GM12878 (cell line): ENCODE measurements around the gene TANK. TPM values are rescaled to one million over a fixed set of nuclear protein-coding genes. Genes with fewer than 3 reads are reported as not detected.

ENCODE experiments used
- ATF3 ChIP-seq: IDR thresholded peaks from 2 replicates; pipeline ENCODE4 v1.6.1; 2011; ENCODE audit warnings: low read depth, mild to moderate bottlenecking, low read length, moderate library complexity, borderline replicate concordance; ENCODE audit errors: extremely low read depth
- BACH1 ChIP-seq: fragments of 450-650 bp; IDR thresholded peaks from 2 replicates; pipeline ENCODE4 v1.6.1; 2017; ENCODE audit warnings: mild to moderate bottlenecking, borderline replicate concordance
- BRCA1 ChIP-seq: IDR thresholded peaks from 2 replicates; pipeline ENCODE4 v1.6.1; 2011; ENCODE audit warnings: low read depth, low read length, improper control_type of control experiment
- CBFB ChIP-seq: IDR thresholded peaks from 2 replicates; pipeline ENCODE4 v1.6.1; 2016; ENCODE audit warnings: antibody characterized with exemption, low read depth
- CHD4 ChIP-seq: fragments of 200-600 bp; sonication (generic); IDR thresholded peaks from 2 replicates; pipeline ENCODE4 v1.6.1; 2016; ENCODE audit warnings: mild to moderate bottlenecking
- DPF2 ChIP-seq: fragments of 450-650 bp; IDR thresholded peaks from 2 replicates; pipeline ENCODE4 v1.6.1; 2017; ENCODE audit warnings: mild to moderate bottlenecking
- MEF2B ChIP-seq: fragments of 450-650 bp; IDR thresholded peaks from 2 replicates; pipeline ENCODE4 v1.6.1; 2018; ENCODE audit warnings: mild to moderate bottlenecking, moderate library complexity; ENCODE audit not compliant: partially characterized antibody, poor library complexity, severe bottlenecking
- MXI1 ChIP-seq: fragments of 150-350 bp; IDR thresholded peaks from 2 replicates; pipeline ENCODE4 v1.6.1; 2011; ENCODE audit warnings: low read depth, mild to moderate bottlenecking, inconsistent platforms, low read length, improper control_type of control experiment
- NFXL1 ChIP-seq: fragments of 450-650 bp; IDR thresholded peaks from 2 replicates; pipeline ENCODE4 v1.6.1; 2017; ENCODE audit warnings: antibody characterized with exemption, mild to moderate bottlenecking, borderline replicate concordance
- NFYB ChIP-seq: IDR thresholded peaks from 2 replicates; pipeline ENCODE4 v1.6.1; 2011; ENCODE audit warnings: low read depth, mild to moderate bottlenecking, low read length, improper control_type of control experiment, moderate library complexity; ENCODE audit not compliant: insufficient read depth
- NR2C1 ChIP-seq: fragments of 450-650 bp; IDR thresholded peaks from 2 replicates; pipeline ENCODE4 v1.6.1; 2017; ENCODE audit warnings: antibody characterized with exemption, mild to moderate bottlenecking, moderate library complexity
- PML ChIP-seq: IDR thresholded peaks from 2 replicates; pipeline ENCODE4 v1.6.1; 2012; ENCODE audit warnings: low read length, inconsistent platforms
- RAD21 ChIP-seq: IDR thresholded peaks from 2 replicates; pipeline ENCODE4 v1.6.1; 2011; ENCODE audit warnings: mild to moderate bottlenecking, low read depth, low read length, moderate library complexity; ENCODE audit not compliant: insufficient read depth
- SMAD5 ChIP-seq: IDR thresholded peaks from 2 replicates; pipeline ENCODE4 v1.6.1; 2016; ENCODE audit warnings: antibody characterized with exemption, low read depth
- SPI1 ChIP-seq: IDR thresholded peaks from 2 replicates; pipeline ENCODE4 v1.6.1; 2011; ENCODE audit warnings: low read depth, mild to moderate bottlenecking, low read length, moderate library complexity, borderline replicate concordance; ENCODE audit not compliant: insufficient read depth
- SRF ChIP-seq, 2 experiments: IDR thresholded peaks; 2 replicates each; pipeline ENCODE4 v1.6.1; 2011; ENCODE audit warnings: low read depth in 2 of 2, low read length in 2 of 2, mild to moderate bottlenecking in 1 of 2, moderate library complexity in 1 of 2
- STAT1 ChIP-seq: fragments of 450-650 bp; conservative IDR thresholded peaks from 2 replicates; pipeline ENCODE4 v1.6.1; 2014; ENCODE audit warnings: antibody characterized with exemption, mild to moderate bottlenecking
- SUZ12 ChIP-seq: fragments of 200-600 bp; sonication (generic); IDR thresholded peaks from one replicate; pipeline ENCODE4 v1.6.1; 2018; ENCODE audit warnings: antibody characterized with exemption, mild to moderate bottlenecking; ENCODE audit not compliant: unreplicated experiment
- TAF1 ChIP-seq: IDR thresholded peaks from 2 replicates; pipeline ENCODE4 v1.6.1; 2011; ENCODE audit warnings: mild to moderate bottlenecking, low read depth, low read length, borderline replicate concordance
- TCF12 ChIP-seq: IDR thresholded peaks from 2 replicates; pipeline ENCODE4 v1.6.1; 2011; ENCODE audit warnings: low read depth, mild to moderate bottlenecking, low read length
- USF2 ChIP-seq: IDR thresholded peaks from 2 replicates; pipeline ENCODE4 v1.6.1; 2011; ENCODE audit warnings: low read depth, low read length, improper control_type of control experiment, borderline replicate concordance
- YBX1 ChIP-seq: fragments of 450-650 bp; IDR thresholded peaks from 2 replicates; pipeline ENCODE4 v1.6.1; 2016; ENCODE audit warnings: antibody characterized with exemption
- ZBTB33 ChIP-seq: fragments of 450-650 bp; IDR thresholded peaks from 2 replicates; pipeline ENCODE4 v1.6.1; 2017; ENCODE audit warnings: mild to moderate bottlenecking
- ZBTB4 ChIP-seq: fragments of 450-650 bp; formaldehyde crosslinking; IDR thresholded peaks from 2 replicates; pipeline ENCODE4 v1.4.0; 2022; ENCODE audit warnings: mild to moderate bottlenecking, moderate library complexity
- polyA plus RNA-seq, 11 experiments: library from polyadenylated mRNA; depleted of rRNA in 4 of 11; unstranded in 6 of 11; stranded (reverse) in 5 of 11; fragments of >200 nt; fragmentation: Nextera tagmentation in 4 of 11; fragmentation: Illumina TruSeq in 1 of 11; extraction: Ambion mirVana in 4 of 11; extraction: Trizol in 1 of 11; gene quantifications; 1 replicate in 1 of 11; 2 replicates in 10 of 11; pipeline versions ENCODE4 v1.2.1 to v1.2.3, GENCODE V29; 2011 to 2016; ENCODE audit warnings: inconsistent platforms in 2 of 11, missing spikeins in 2 of 11, low read depth in 1 of 11
- total RNA-seq, 4 experiments: library from RNA; depleted of rRNA in 3 of 4; stranded (reverse); fragments of >200 nt in 3 of 4; fragmentation: Illumina TruSeq in 1 of 4; extraction: Trizol in 1 of 4; gene quantifications; 2 replicates each; pipeline versions ENCODE4 v1.2.1 to v1.2.3, GENCODE V29; 2013 to 2021

The TANK gene
- total and polyA plus RNA-seq, 10 of the 15 experiments (the other 5 are each of a cell fraction or from before 2014, with no cell fraction given): 48.6 to 127 (median 103) TPM

GRCh38 chr2:161166538-161167409 is 6.5 kb downstream of the TANK start (continued):
- TF ChIP-seq MXI1: no peak
- TF ChIP-seq BACH1: peak; percentile 93; the same call in 1 of the 2 replicates
- TF ChIP-seq CBFB: peak; percentile 91
- no peak for TF ChIP-seq SMAD5
- no peak for TF ChIP-seq USF2
- TF ChIP-seq SPI1: no peak
- no peak for TF ChIP-seq SUZ12
- no peak for TF ChIP-seq ATF3
- TF ChIP-seq NFXL1: no peak
- TF ChIP-seq SRF (IDR thresholded peaks at IDR 0.05; ENCODE audit: low read depth in 2 of 2, low read length in 2 of 2): peak in 1 of 2 experiments; percentile 67; a peak in 2 of 4 replicates
- TF ChIP-seq PML: peak; percentile 87
- no peak for TF ChIP-seq ZBTB33
- no peak for TF ChIP-seq RAD21
- TF ChIP-seq STAT1: no peak
- TF ChIP-seq TAF1: no peak
- peak; percentile 71; the same call in 1 of the 2 replicates for TF ChIP-seq TCF12
- TF ChIP-seq NR2C1: no peak; the same call in 1 of the 2 replicates
- no peak for TF ChIP-seq BRCA1
- TF ChIP-seq ZBTB4: no peak
- TF ChIP-seq YBX1: no peak
- TF ChIP-seq DPF2: peak; percentile 99
- TF ChIP-seq NFYB: no peak
- no peak for TF ChIP-seq CHD4
- peak; percentile 78 for TF ChIP-seq MEF2B
